Measurements from ENCODE around the gene CA12. TPM values are rescaled to one million over a fixed set of nuclear protein-coding genes. Genes with fewer than 3 reads are reported as not detected.

CA12 gene
- total and polyA plus RNA-seq, 9 of the 15 experiments (the other 6 are each of a cell fraction or from before 2014, with no cell fraction given), result 0.01 to 0.78 (median 0.15) TPM; not detected in 1

DNA sequence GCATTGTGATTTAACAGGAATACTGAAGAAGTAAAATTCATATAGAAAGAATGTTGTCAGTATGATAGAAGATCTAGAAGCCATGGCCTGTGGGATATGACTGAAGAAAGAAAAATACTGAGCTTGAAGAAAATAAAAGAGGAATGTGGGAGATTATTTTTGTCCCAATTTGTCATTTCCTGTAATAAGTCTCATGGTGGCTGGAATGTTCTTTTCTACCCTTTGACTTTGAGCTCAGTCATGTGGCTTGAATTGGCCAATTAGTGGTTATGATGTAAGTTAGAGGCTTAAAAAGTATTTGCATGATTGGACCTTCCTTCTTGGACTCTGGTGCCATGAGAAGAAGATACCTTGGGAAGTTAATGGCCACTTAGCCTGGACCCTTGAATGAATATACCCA lies 90.1 kb downstream of the CA12 start (continued):
- TF ChIP-seq NR2C2 (CRISPR knock-in tag; IDR thresholded peaks at IDR 0.05), result no peak
- TF ChIP-seq NR2C2 (tag; IDR thresholded peaks at IDR 0.05), result peak; percentile 84
- 0 out of 2 replicates have a peak, but pooled peaks have one; percentile 27 for TF ChIP-seq ZNF766 (CRISPR knock-in tag; conservative IDR thresholded peaks at IDR 0.05)
- TF ChIP-seq ZKSCAN8 (CRISPR knock-in tag; IDR thresholded peaks at IDR 0.05), result peak; percentile 38; the same call in 1 of the 2 replicates
- 0 out of 2 replicates have a peak, but pooled peaks have one; percentile 12 for TF ChIP-seq GABPA (tag; conservative IDR thresholded peaks at IDR 0.05; ENCODE audit: low read depth)
- 0 out of 2 replicates have a peak, but pooled peaks have one; percentile 34 for TF ChIP-seq MEF2D (tag; conservative IDR thresholded peaks at IDR 0.05; ENCODE audit: low read depth)
- TF ChIP-seq ZNF175 (CRISPR knock-in tag; IDR thresholded peaks at IDR 0.05; ENCODE audit: low read depth), result peak; percentile 66; the same call in 1 of the 2 replicates
- TF ChIP-seq ZNF76 (CRISPR knock-in tag; IDR thresholded peaks at IDR 0.05; ENCODE audit: borderline replicate concordance), result 0 out of 2 replicates have a peak, but pooled peaks have one; percentile 21
- peak; percentile 52 for TF ChIP-seq ETV1 (tag; conservative IDR thresholded peaks at IDR 0.05; ENCODE audit: low read depth)
- TF ChIP-seq, protein P1, sequence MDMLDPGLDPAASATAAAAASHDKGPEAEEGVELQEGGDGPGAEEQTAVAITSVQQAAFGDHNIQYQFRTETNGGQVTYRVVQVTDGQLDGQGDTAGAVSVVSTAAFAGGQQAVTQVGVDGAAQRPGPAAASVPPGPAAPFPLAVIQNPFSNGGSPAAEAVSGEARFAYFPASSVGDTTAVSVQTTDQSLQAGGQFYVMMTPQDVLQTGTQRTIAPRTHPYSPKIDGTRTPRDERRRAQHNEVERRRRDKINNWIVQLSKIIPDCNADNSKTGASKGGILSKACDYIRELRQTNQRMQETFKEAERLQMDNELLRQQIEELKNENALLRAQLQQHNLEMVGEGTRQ (CRISPR knock-in tag; IDR thresholded peaks at IDR 0.05), result peak; percentile 63; the same call in 1 of the 2 replicates
- TF ChIP-seq MTA3 (IDR thresholded peaks at IDR 0.05; ENCODE audit: borderline replicate concordance), result no peak
- TF ChIP-seq FOXA3 (CRISPR knock-in tag; conservative IDR thresholded peaks at IDR 0.05 in 1 of 2, IDR thresholded peaks at IDR 0.05 in 1 of 2), result 0 out of 4 replicates have a peak, but pooled peaks of 1 of the 2 experiments have one; percentile 1
- TF ChIP-seq, protein P2, sequence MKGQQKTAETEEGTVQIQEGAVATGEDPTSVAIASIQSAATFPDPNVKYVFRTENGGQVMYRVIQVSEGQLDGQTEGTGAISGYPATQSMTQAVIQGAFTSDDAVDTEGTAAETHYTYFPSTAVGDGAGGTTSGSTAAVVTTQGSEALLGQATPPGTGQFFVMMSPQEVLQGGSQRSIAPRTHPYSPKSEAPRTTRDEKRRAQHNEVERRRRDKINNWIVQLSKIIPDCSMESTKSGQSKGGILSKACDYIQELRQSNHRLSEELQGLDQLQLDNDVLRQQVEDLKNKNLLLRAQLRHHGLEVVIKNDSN (CRISPR knock-in tag; IDR thresholded peaks at IDR 0.05), result peak; percentile 29; the same call in 1 of the 2 replicates
- TF ChIP-seq KLF13 (tag; IDR thresholded peaks at IDR 0.05; ENCODE audit: borderline replicate concordance, low read depth), result no peak
- TF ChIP-seq, protein P3, sequence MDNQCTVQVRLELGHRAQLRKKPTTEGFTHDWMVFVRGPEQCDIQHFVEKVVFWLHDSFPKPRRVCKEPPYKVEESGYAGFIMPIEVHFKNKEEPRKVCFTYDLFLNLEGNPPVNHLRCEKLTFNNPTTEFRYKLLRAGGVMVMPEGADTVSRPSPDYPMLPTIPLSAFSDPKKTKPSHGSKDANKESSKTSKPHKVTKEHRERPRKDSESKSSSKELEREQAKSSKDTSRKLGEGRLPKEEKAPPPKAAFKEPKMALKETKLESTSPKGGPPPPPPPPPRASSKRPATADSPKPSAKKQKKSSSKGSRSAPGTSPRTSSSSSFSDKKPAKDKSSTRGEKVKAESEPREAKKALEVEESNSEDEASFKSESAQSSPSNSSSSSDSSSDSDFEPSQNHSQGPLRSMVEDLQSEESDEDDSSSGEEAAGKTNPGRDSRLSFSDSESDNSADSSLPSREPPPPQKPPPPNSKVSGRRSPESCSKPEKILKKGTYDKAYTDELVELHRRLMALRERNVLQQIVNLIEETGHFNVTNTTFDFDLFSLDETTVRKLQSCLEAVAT (IDR thresholded peaks at IDR 0.05), result no peak
- TF ChIP-seq EWSR1 (IDR thresholded peaks at IDR 0.05; ENCODE audit: borderline replicate concordance, low read depth, partially characterized antibody), result no peak
- 0 out of 2 replicates have a peak, but pooled peaks have one; percentile 22 for TF ChIP-seq ELF2 (CRISPR knock-in tag; IDR thresholded peaks at IDR 0.05)
- TF ChIP-seq, protein P4, sequence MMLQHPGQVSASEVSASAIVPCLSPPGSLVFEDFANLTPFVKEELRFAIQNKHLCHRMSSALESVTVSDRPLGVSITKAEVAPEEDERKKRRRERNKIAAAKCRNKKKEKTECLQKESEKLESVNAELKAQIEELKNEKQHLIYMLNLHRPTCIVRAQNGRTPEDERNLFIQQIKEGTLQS (IDR thresholded peaks at IDR 0.05), result peak; percentile 9; the same call in 1 of the 2 replicates
- TF ChIP-seq, protein P4 (CRISPR knock-in tag; conservative IDR thresholded peaks at IDR 0.05), result no peak
- TF ChIP-seq RAD21 (CRISPR knock-in tag; conservative IDR thresholded peaks at IDR 0.05 in 1 of 2, IDR thresholded peaks at IDR 0.05 in 1 of 2), result peak in 1 of 2 experiments; percentile 5; a peak in 1 of 4 replicates
